OCI-LY3 (cell line): ENCODE results near the gene STK33.

Experiments
- EZH2phosphoT487 ChIP-seq: fragments of 200-600 bp; shearing (Covaris generic); IDR thresholded peaks from 2 replicates; pipeline ENCODE4 v1.6.1; 2018; ENCODE audit warnings: antibody characterized with exemption, mixed run types, low read depth
- TF ChIP-seq, protein P1 (sequence below): fragments of 200-600, 300-600 bp; sonication (generic); IDR thresholded peaks from 2 replicates; pipeline ENCODE4 v1.5.1; 2014; ENCODE audit warnings: antibody characterized with exemption, low read length, low read depth

DNA sequence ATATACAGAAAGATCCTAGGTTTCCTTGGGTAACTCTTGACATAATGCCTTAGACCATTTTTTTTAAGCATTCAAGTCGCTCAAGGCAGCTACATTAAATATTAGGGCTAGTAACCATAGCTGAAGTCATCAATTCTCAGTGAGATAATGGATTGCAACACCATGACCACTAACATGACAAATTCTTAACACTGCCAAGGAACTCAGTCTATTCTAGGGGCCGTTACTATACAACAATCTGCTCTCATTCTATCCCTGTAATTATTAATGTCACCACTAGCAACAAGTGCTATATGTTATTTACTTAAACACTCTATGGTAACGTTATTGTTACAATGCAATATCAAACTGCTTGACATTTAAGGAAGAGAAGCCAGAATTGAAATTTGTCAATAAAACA, 3.2 kb upstream of the STK33 start:
- TF ChIP-seq, protein P1, sequence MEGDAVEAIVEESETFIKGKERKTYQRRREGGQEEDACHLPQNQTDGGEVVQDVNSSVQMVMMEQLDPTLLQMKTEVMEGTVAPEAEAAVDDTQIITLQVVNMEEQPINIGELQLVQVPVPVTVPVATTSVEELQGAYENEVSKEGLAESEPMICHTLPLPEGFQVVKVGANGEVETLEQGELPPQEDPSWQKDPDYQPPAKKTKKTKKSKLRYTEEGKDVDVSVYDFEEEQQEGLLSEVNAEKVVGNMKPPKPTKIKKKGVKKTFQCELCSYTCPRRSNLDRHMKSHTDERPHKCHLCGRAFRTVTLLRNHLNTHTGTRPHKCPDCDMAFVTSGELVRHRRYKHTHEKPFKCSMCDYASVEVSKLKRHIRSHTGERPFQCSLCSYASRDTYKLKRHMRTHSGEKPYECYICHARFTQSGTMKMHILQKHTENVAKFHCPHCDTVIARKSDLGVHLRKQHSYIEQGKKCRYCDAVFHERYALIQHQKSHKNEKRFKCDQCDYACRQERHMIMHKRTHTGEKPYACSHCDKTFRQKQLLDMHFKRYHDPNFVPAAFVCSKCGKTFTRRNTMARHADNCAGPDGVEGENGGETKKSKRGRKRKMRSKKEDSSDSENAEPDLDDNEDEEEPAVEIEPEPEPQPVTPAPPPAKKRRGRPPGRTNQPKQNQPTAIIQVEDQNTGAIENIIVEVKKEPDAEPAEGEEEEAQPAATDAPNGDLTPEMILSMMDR, result no peak
- TF ChIP-seq EZH2phosphoT487, result no peak
